Endothelial cell of umbilical vein (primary cell): Measurements from ENCODE around the gene OGFRL1. TPM values are rescaled to one million over a fixed set of nuclear protein-coding genes. Genes with fewer than 3 reads are reported as not detected.

Experiments
- BruUV-seq: library from RNA; stranded (reverse); fragments of 400-500 nt; replicated peaks from 2 replicates; lab custom pipeline; 2021; lab: Mats Ljungman, UMichigan
- CTCF ChIA-PET: fragments of 300-600, 350-600 bp; sonication (Branson Sonifier 250); formaldehyde crosslinking; loops from one replicate; lab custom pipeline; 2021; ENCODE audit warnings: antibody characterized with exemption, inconsistent platforms; lab: Charles Lee
- POLR2A ChIA-PET: fragments of 300-600, 350-600 bp; sonication (Branson Sonifier 250); formaldehyde crosslinking; loops from one replicate; lab custom pipeline; 2021; ENCODE audit warnings: antibody characterized with exemption, inconsistent platforms; lab: Charles Lee
- DNase-seq: peaks from one replicate; pipeline ENCODE4 v3.0.0-alpha.2; 2011; ENCODE audit warnings: low read depth, low spot score
- FAIRE-seq: peaks from 2 replicates; lab custom pipeline; 2011; peaks lifted over from hg19 to GRCh38; lab: Jason Lieb, UNC
- H2AFZ ChIP-seq: 2 replicates; pipeline ENCODE4 v1.6.0; 2012; ENCODE audit warnings: low read depth, low read length, control low read depth, inconsistent platforms
- H3K27ac ChIP-seq: 2 replicates; pipeline ENCODE4 v1.5.1; 2011; ENCODE audit warnings: low read depth, mild to moderate bottlenecking, control low read depth, low read length, moderate library complexity; ENCODE audit not compliant: insufficient read depth
- H3K27me3 ChIP-seq, 2 experiments: 2 replicates each; pipeline versions ENCODE4 v1.6.0 to v1.6.1; 2011; ENCODE audit warnings: low read length in 2 of 2, mixed read lengths in 1 of 2; ENCODE audit not compliant: control insufficient read depth in 2 of 2, insufficient read depth in 2 of 2
- H3K36me3 ChIP-seq, 2 experiments: 2 replicates in 1 of 2; 3 replicates in 1 of 2; pipeline ENCODE4 v1.5.1; 2011; ENCODE audit warnings: low read length in 2 of 2, mild to moderate bottlenecking in 1 of 2, moderate library complexity in 1 of 2; ENCODE audit not compliant: control insufficient read depth in 2 of 2, insufficient read depth in 2 of 2; ENCODE audit errors: extremely low read depth in 1 of 2
- H3K4me1 ChIP-seq: 3 replicates; pipeline ENCODE4 v1.5.1; 2011; ENCODE audit warnings: mild to moderate bottlenecking, low read length; ENCODE audit not compliant: control insufficient read depth, insufficient read depth; ENCODE audit errors: extremely low read depth
- H3K4me2 ChIP-seq: 2 replicates; pipeline ENCODE4 v1.6.1; 2011; ENCODE audit warnings: low read length, control low read depth, mixed read lengths; ENCODE audit not compliant: insufficient read depth
- H3K4me3 ChIP-seq, 3 experiments: fragments of 200-600 bp in 1 of 3; sonication (generic), shearing (Covaris generic) in 1 of 3; replicated peaks in 1 of 3; 2 replicates each; pipeline ENCODE4 v1.5.1; 2011 to 2016; ENCODE audit warnings: control low read depth in 3 of 3, low read length in 3 of 3, mild to moderate bottlenecking in 2 of 3, inconsistent platforms in 1 of 3, low read depth in 1 of 3, moderate library complexity in 1 of 3; ENCODE audit not compliant: insufficient read depth in 1 of 3
- H3K79me2 ChIP-seq: 2 replicates; pipeline ENCODE4 v1.6.0; 2012; ENCODE audit warnings: low read length, inconsistent platforms; ENCODE audit not compliant: control insufficient read depth, insufficient read depth
- H3K9ac ChIP-seq: replicated peaks from 2 replicates; pipeline ENCODE3; 2011; ENCODE audit warnings: low read length, control low read depth; ENCODE audit not compliant: insufficient read depth; ENCODE audit errors: extremely low read depth
- H3K9me1 ChIP-seq: replicated peaks from 3 replicates; pipeline ENCODE4 v1.6.0; 2011; ENCODE audit warnings: mild to moderate bottlenecking, low read length; ENCODE audit not compliant: control insufficient read depth, insufficient read depth; ENCODE audit errors: extremely low read depth
- H3K9me3 ChIP-seq: replicated peaks from 2 replicates; pipeline ENCODE4 v1.5.1; 2012; ENCODE audit warnings: low read length, inconsistent platforms; ENCODE audit not compliant: control insufficient read depth, insufficient read depth
- H4K20me1 ChIP-seq: replicated peaks from 2 replicates; pipeline ENCODE3; 2011; ENCODE audit warnings: mild to moderate bottlenecking, low read length; ENCODE audit not compliant: control insufficient read depth, insufficient read depth; ENCODE audit errors: extremely low read depth
- CTCF ChIP-seq, 2 donors: IDR thresholded peaks; 1 replicate in 1 of 2; 2 replicates in 1 of 2; pipeline ENCODE4 v1.5.1; 2011; ENCODE audit warnings: low read length in 2 of 2, mild to moderate bottlenecking in 2 of 2, moderate library complexity in 2 of 2, control low read depth in 1 of 2, inconsistent platforms in 1 of 2, low read depth in 1 of 2; ENCODE audit not compliant: insufficient read depth in 1 of 2; ENCODE audit errors: extremely low read depth in 1 of 2
- EZH2 ChIP-seq: IDR thresholded peaks from 2 replicates; pipeline ENCODE4 v1.6.1; 2012; ENCODE audit warnings: borderline replicate concordance, low read depth, mild to moderate bottlenecking, moderate library complexity, low read length, inconsistent platforms; ENCODE audit not compliant: severe bottlenecking
- FOS ChIP-seq: IDR thresholded peaks from 2 replicates; pipeline ENCODE4 v1.6.1; 2011; ENCODE audit warnings: mild to moderate bottlenecking, low read length, moderate library complexity, borderline replicate concordance; ENCODE audit not compliant: insufficient read depth
- GATA2 ChIP-seq: IDR thresholded peaks from 2 replicates; pipeline ENCODE4 v1.7.0; 2011; ENCODE audit warnings: low read depth, mild to moderate bottlenecking, moderate library complexity, mixed read lengths, low read length; ENCODE audit not compliant: insufficient read length, insufficient read depth
- JUN ChIP-seq: IDR thresholded peaks from 2 replicates; pipeline ENCODE4 v1.6.1; 2011; ENCODE audit warnings: borderline replicate concordance, low read depth; ENCODE audit not compliant: insufficient read length, insufficient read depth
- MAX ChIP-seq: IDR thresholded peaks from 2 replicates; pipeline ENCODE4 v1.6.1; 2011; ENCODE audit not compliant: insufficient read depth, insufficient read length
- MYC ChIP-seq: IDR thresholded peaks from one replicate; pipeline ENCODE4 v1.6.1; 2011; ENCODE audit warnings: mild to moderate bottlenecking, low read depth, low read length
- POLR2A ChIP-seq: IDR thresholded peaks from 2 replicates; pipeline ENCODE4 v1.6.1; 2012; ENCODE audit warnings: low read depth, mild to moderate bottlenecking, control low read depth, low read length
- POLR2AphosphoS5 ChIP-seq: IDR thresholded peaks from 2 replicates; pipeline ENCODE4 v1.6.1; 2012; ENCODE audit warnings: low read depth, mild to moderate bottlenecking, control low read depth, low read length, moderate library complexity; ENCODE audit not compliant: insufficient read depth
- dilution Hi-C: fragments of 300-500 bp; cut with MboI; formaldehyde crosslinking; loops from one replicate; pipeline ENCODE4 v1.15.0; 2019; ENCODE audit warnings: low sequenced_read_pairs; ENCODE audit not compliant: extremely low pct_ligation_motif_present
- intact Hi-C: fragments of 100-400 bp; cut with micrococcal nuclease; formaldehyde crosslinking; loops from one replicate; pipeline ENCODE4 v1.10.0; 2022
- polyA plus RNA-seq, 4 experiments: library from polyadenylated mRNA; depleted of rRNA in 3 of 4; stranded (reverse) in 3 of 4; unstranded in 1 of 4; fragments of >200 nt; gene quantifications; 2 replicates each; pipeline versions ENCODE4 v1.2.1 to v1.2.3, GENCODE V29; 2011 to 2012; ENCODE audit warnings: missing spikeins in 1 of 4
- total RNA-seq: library from RNA; stranded (reverse); gene quantifications from 2 replicates; pipeline ENCODE4 v1.2.3, GENCODE V29; 2021

The OGFRL1 gene
- total and polyA plus RNA-seq, 2 donors (not counting 3 experiments of a cell fraction or from before 2014, with no cell fraction given): 3.4 to 19.4 TPM

GRCh38 chr6:71301546-71301945, 12.9 kb downstream of the OGFRL1 start:
- H3K4me3 ChIP-seq: no peak overlapping the region
- no peak overlapping the region for H3K9ac ChIP-seq
- no peak overlapping the region for H3K27ac ChIP-seq
- dilution Hi-C loops (no loop called here), intact Hi-C loops (no loop called here)
- H3K9me3 ChIP-seq: no peaks in the 10 kb centered on the region
- BruUV-seq: no TSS peak
- no peaks in the 10 kb centered on the region for H3K27me3 ChIP-seq
- CTCF ChIA-PET: interaction anchor here (2.2 kb wide), 1 partner anchor 110 kb away, joined by 4 read pairs; no protein-coding TSS in a partner anchor
- H3K4me2 ChIP-seq: no peak overlapping the region
- no peak overlapping the region for H2AFZ ChIP-seq
- H3K4me1 ChIP-seq: no peaks in the 10 kb centered on the region
- no peak for TF ChIP-seq MYC
- no peak for TF ChIP-seq CTCF (IDR thresholded peaks at IDR 0.05; ENCODE audit: extremely low read depth in 1 of 2, insufficient read depth in 1 of 2, low read depth in 1 of 2, low read length in 2 of 2)
- no peak for TF ChIP-seq FOS
- no peak for TF ChIP-seq POLR2AphosphoS5
- TF ChIP-seq MAX: no peak
- no peak for TF ChIP-seq GATA2
- TF ChIP-seq EZH2: no peak
- TF ChIP-seq JUN: no peak
- TF ChIP-seq POLR2A: no peak
- FAIRE-seq (no peak), DNase-seq (no peak)
- H3K36me3 ChIP-seq: peaks cover 0 to 11% of the 10 kb centered on the region in 2 experiments
- no peaks in the 10 kb centered on the region for H4K20me1 ChIP-seq
- H3K9me1 ChIP-seq: no peaks in the 10 kb centered on the region
- POLR2A ChIA-PET: no interaction called here
- H3K79me2 ChIP-seq: no peaks in the 10 kb centered on the region
